Body of pancreas (tissue), 4 donors: ENCODE data around the gene EEFSEC.

Experiments used
- POLR2A ChIP-seq, 3 donors: fragments of 450-650 bp; IDR thresholded peaks; one replicate each; pipeline ENCODE4 v1.6.1; 2016; ENCODE audit warnings: antibody characterized with exemption in 3 of 3, mild to moderate bottlenecking in 2 of 3
- TF ChIP-seq, protein P1 (sequence below), 7 experiments: fragments of 450-650 bp in 4 of 7; fragments of 200-600 bp in 3 of 7; sonication (generic) in 3 of 7; IDR thresholded peaks; one replicate each; pipeline ENCODE4 v1.5.1; 2016 to 2019; ENCODE audit warnings: antibody characterized with exemption in 7 of 7

GRCh38 chr3:128408693-128409623, 255.7 kb downstream of the EEFSEC start:
- TF ChIP-seq, protein P1, sequence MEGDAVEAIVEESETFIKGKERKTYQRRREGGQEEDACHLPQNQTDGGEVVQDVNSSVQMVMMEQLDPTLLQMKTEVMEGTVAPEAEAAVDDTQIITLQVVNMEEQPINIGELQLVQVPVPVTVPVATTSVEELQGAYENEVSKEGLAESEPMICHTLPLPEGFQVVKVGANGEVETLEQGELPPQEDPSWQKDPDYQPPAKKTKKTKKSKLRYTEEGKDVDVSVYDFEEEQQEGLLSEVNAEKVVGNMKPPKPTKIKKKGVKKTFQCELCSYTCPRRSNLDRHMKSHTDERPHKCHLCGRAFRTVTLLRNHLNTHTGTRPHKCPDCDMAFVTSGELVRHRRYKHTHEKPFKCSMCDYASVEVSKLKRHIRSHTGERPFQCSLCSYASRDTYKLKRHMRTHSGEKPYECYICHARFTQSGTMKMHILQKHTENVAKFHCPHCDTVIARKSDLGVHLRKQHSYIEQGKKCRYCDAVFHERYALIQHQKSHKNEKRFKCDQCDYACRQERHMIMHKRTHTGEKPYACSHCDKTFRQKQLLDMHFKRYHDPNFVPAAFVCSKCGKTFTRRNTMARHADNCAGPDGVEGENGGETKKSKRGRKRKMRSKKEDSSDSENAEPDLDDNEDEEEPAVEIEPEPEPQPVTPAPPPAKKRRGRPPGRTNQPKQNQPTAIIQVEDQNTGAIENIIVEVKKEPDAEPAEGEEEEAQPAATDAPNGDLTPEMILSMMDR (IDR thresholded peaks at IDR 0.05): no peak
- no peak for TF ChIP-seq POLR2A (IDR thresholded peaks at IDR 0.05)
